IMR-90 (cell line): ENCODE data around the gene CLDN14. TPM values are rescaled to one million over a fixed set of nuclear protein-coding genes. Genes with fewer than 3 reads are reported as not detected.

ENCODE experiments used
- ATAC-seq: fragments of 200-7000 bp; cut with Tn5 transposase; 2 replicates; pipeline ENCODE4 v1.9.1; 2020; ENCODE audit warnings: low read depth, mild to moderate bottlenecking, moderate library complexity
- BruUV-seq: library from RNA; stranded (reverse); fragments of 400-500 nt; replicated peaks from 2 replicates; lab custom pipeline; 2021; lab: Mats Ljungman, UMichigan
- CTCF ChIA-PET: fragments of 300-600 bp; formaldehyde crosslinking; extraction: SDS; loops from one replicate; lab custom pipeline; 2021; ENCODE audit warnings: antibody characterized with exemption; lab: Yijun Ruan, JAX
- POLR2A ChIA-PET: fragments of 300-600 bp; sonication (Branson Sonifier 250); formaldehyde crosslinking; loops from one replicate; lab custom pipeline; 2022; ENCODE audit warnings: antibody characterized with exemption; ENCODE audit not compliant: unreplicated experiment; lab: Charles Lee
- DNase-seq: peaks from one replicate; pipeline ENCODE4 v3.0.0; 2013
- H2AFZ ChIP-seq: replicated peaks from 2 replicates; pipeline ENCODE3; 2013; ENCODE audit warnings: low read length, mild to moderate bottlenecking; ENCODE audit not compliant: poor library complexity
- H2AK5ac ChIP-seq: 2 replicates; pipeline ENCODE4 v1.6.1; 2013; ENCODE audit warnings: low read depth, low read length, inconsistent platforms
- H2AK9ac ChIP-seq: replicated peaks from 2 replicates; pipeline ENCODE3; 2013; ENCODE audit warnings: mild to moderate bottlenecking, low read depth, low read length, moderate library complexity; ENCODE audit not compliant: poor library complexity
- H2BK120ac ChIP-seq: 2 replicates; pipeline ENCODE4 v1.6.1; 2013; ENCODE audit warnings: low read depth, low read length, inconsistent platforms
- H2BK15ac ChIP-seq: 3 replicates; pipeline ENCODE4 v1.6.1; 2013; ENCODE audit warnings: low read depth, low read length, inconsistent platforms
- H2BK20ac ChIP-seq: 2 replicates; pipeline ENCODE4 v1.6.1; 2013; ENCODE audit warnings: low read depth, mild to moderate bottlenecking, inconsistent platforms, low read length, moderate library complexity
- H2BK5ac ChIP-seq: 2 replicates; pipeline ENCODE4 v1.6.1; 2013; ENCODE audit warnings: mild to moderate bottlenecking, low read depth, low read length, inconsistent platforms; ENCODE audit not compliant: poor library complexity, severe bottlenecking
- H3K14ac ChIP-seq: replicated peaks from 2 replicates; pipeline ENCODE4 v1.6.1; 2013; ENCODE audit warnings: low read depth, low read length, inconsistent platforms
- H3K18ac ChIP-seq: 2 replicates; pipeline ENCODE4 v1.6.1; 2013; ENCODE audit warnings: low read depth, low read length, control low read depth
- H3K23ac ChIP-seq: 2 replicates; pipeline ENCODE4 v1.6.1; 2013; ENCODE audit warnings: low read depth, low read length, inconsistent platforms
- H3K27ac ChIP-seq: 2 replicates; pipeline ENCODE4 v1.5.1; 2013; ENCODE audit warnings: mild to moderate bottlenecking, control low read depth, low read length; ENCODE audit not compliant: insufficient read depth
- H3K27me3 ChIP-seq: 2 replicates; pipeline ENCODE4 v1.6.1; 2013; ENCODE audit warnings: low read length; ENCODE audit not compliant: control insufficient read depth, insufficient read depth
- H3K36me3 ChIP-seq: 2 replicates; pipeline ENCODE4 v1.6.1; 2013; ENCODE audit warnings: low read length, mixed read lengths; ENCODE audit not compliant: control insufficient read depth, insufficient read depth
- H3K4ac ChIP-seq: 2 replicates; pipeline ENCODE4 v1.6.1; 2013; ENCODE audit warnings: low read depth, low read length, inconsistent platforms
- H3K4me1 ChIP-seq: 2 replicates; pipeline ENCODE4 v1.6.1; 2013; ENCODE audit warnings: low read length, mixed read lengths; ENCODE audit not compliant: control insufficient read depth, insufficient read depth
- H3K4me2 ChIP-seq: 2 replicates; pipeline ENCODE4 v1.6.1; 2013; ENCODE audit warnings: low read depth, mild to moderate bottlenecking, control low read depth, low read length, moderate library complexity
- H3K4me3 ChIP-seq: 2 replicates; pipeline ENCODE4 v1.5.1; 2013; ENCODE audit warnings: low read depth, mild to moderate bottlenecking, control low read depth, low read length, moderate library complexity; ENCODE audit not compliant: insufficient read depth
- H3K56ac ChIP-seq: 2 replicates; pipeline ENCODE4 v1.6.1; 2013; ENCODE audit warnings: low read length, inconsistent platforms; ENCODE audit not compliant: insufficient read depth; ENCODE audit errors: extremely low read depth
- H3K79me1 ChIP-seq, 2 experiments: 2 replicates each; pipeline ENCODE4 v1.6.1; 2013; ENCODE audit warnings: low read length in 2 of 2, inconsistent platforms in 1 of 2, low read depth in 1 of 2
- H3K9ac ChIP-seq: 2 replicates; pipeline ENCODE4 v1.6.1; 2013; ENCODE audit warnings: low read depth, low read length, control low read depth
- H3K9me1 ChIP-seq: 2 replicates; pipeline ENCODE4 v1.6.1; 2013; ENCODE audit warnings: low read length, inconsistent platforms; ENCODE audit not compliant: insufficient read depth
- H3K9me3 ChIP-seq: 2 replicates; pipeline ENCODE4 v1.6.1; 2013; ENCODE audit warnings: low read length; ENCODE audit not compliant: control insufficient read depth, insufficient read depth
- H4K20me1 ChIP-seq: 2 replicates; pipeline ENCODE4 v1.6.1; 2013; ENCODE audit warnings: low read length, inconsistent platforms; ENCODE audit not compliant: insufficient read depth
- H4K5ac ChIP-seq: 2 replicates; pipeline ENCODE4 v1.6.1; 2013; ENCODE audit warnings: mild to moderate bottlenecking, low read depth, low read length, control low read depth
- H4K8ac ChIP-seq, 2 experiments: 2 replicates each; pipeline ENCODE4 v1.6.1; 2013; ENCODE audit warnings: low read depth in 2 of 2, low read length in 2 of 2, control low read depth in 1 of 2, inconsistent platforms in 1 of 2
- H4K91ac ChIP-seq: 2 replicates; pipeline ENCODE4 v1.6.1; 2013; ENCODE audit warnings: low read depth, low read length, inconsistent platforms; ENCODE audit not compliant: insufficient read depth
- BHLHE40 ChIP-seq: fragments of 150-350 bp; IDR thresholded peaks from 2 replicates; pipeline ENCODE4 v1.6.1; 2016; ENCODE audit warnings: mild to moderate bottlenecking, low read depth, low read length
- CEBPB ChIP-seq: IDR thresholded peaks from 2 replicates; pipeline ENCODE4 v1.6.1; 2012; ENCODE audit warnings: low read depth, low read length, improper control_type of control experiment
- CHD1 ChIP-seq: IDR thresholded peaks from 2 replicates; pipeline ENCODE4 v1.6.1; 2012; ENCODE audit warnings: low read depth, low read length, improper control_type of control experiment
- CTCF ChIP-seq: conservative IDR thresholded peaks from 2 replicates; pipeline ENCODE4 v1.5.1; 2012; ENCODE audit warnings: mild to moderate bottlenecking, low read depth, low read length, improper control_type of control experiment
- FOS ChIP-seq: fragments of 150-350 bp; IDR thresholded peaks from 2 replicates; pipeline ENCODE4 v1.6.1; 2016; ENCODE audit warnings: low read depth, low read length
- MAFK ChIP-seq: IDR thresholded peaks from 2 replicates; pipeline ENCODE4 v1.6.1; 2012; ENCODE audit warnings: low read depth, low read length, improper control_type of control experiment
- MAZ ChIP-seq: IDR thresholded peaks from 2 replicates; pipeline ENCODE4 v1.6.1; 2012; ENCODE audit warnings: low read depth, mild to moderate bottlenecking, low read length, improper control_type of control experiment, moderate library complexity, borderline replicate concordance
- MXI1 ChIP-seq: IDR thresholded peaks from 2 replicates; pipeline ENCODE4 v1.6.1; 2012; ENCODE audit warnings: low read depth, mild to moderate bottlenecking, low read length, moderate library complexity, borderline replicate concordance
- NFE2L2 ChIP-seq: fragments of 150-350 bp; IDR thresholded peaks from 2 replicates; pipeline ENCODE4 v1.6.1; 2016; ENCODE audit warnings: low read depth, mild to moderate bottlenecking, low read length
- POLR2A ChIP-seq: IDR thresholded peaks from 2 replicates; pipeline ENCODE4 v1.6.1; 2012; ENCODE audit warnings: mild to moderate bottlenecking, low read depth, low read length
- RAD21 ChIP-seq: IDR thresholded peaks from 2 replicates; pipeline ENCODE4 v1.6.1; 2012; ENCODE audit warnings: low read length, improper control_type of control experiment
- RCOR1 ChIP-seq: IDR thresholded peaks from 2 replicates; pipeline ENCODE4 v1.6.1; 2012; ENCODE audit warnings: mild to moderate bottlenecking, low read length, improper control_type of control experiment; ENCODE audit not compliant: insufficient replicate concordance
- RFX5 ChIP-seq: IDR thresholded peaks from 2 replicates; pipeline ENCODE4 v1.8.0; 2012; ENCODE audit warnings: low read depth, mild to moderate bottlenecking, low read length, moderate library complexity
- SMC3 ChIP-seq: fragments of 150-350 bp; IDR thresholded peaks from 2 replicates; pipeline ENCODE4 v1.6.1; 2016; ENCODE audit warnings: low read depth, mild to moderate bottlenecking, antibody characterized with exemption, low read length, moderate library complexity
- USF2 ChIP-seq: fragments of 150-350 bp; IDR thresholded peaks from 2 replicates; pipeline ENCODE4 v1.6.1; 2017; ENCODE audit warnings: mild to moderate bottlenecking, antibody characterized with exemption, low read length, low read depth
- WGBS, 2 experiments: methylation state at CpG; one replicate each; pipeline versions ENCODE4 v1.1.5 to v1.1.7; 2013; ENCODE audit warnings: missing lambda C conversion rate in 2 of 2; ENCODE audit not compliant: insufficient read length in 1 of 2; ENCODE audit errors: extremely low coverage in 2 of 2; 5-methylcytosine and 5-hydroxymethylcytosine counted together
- dilution Hi-C: fragments of 300-500 bp; cut with HindIII; formaldehyde crosslinking; loops from one replicate; pipeline ENCODE4 v1.14.3; 2018; ENCODE audit warnings: low sequenced_read_pairs; ENCODE audit not compliant: unreplicated experiment
- in situ Hi-C: fragments of 300-500 bp; cut with MboI; formaldehyde crosslinking; loops from 3 replicates; pipeline ENCODE4 v1.14.3; 2019; ENCODE audit warnings: low sequenced_read_pairs, inconsistent platforms, mixed read lengths
- intact Hi-C: fragments of 100-400 bp; cut with micrococcal nuclease; formaldehyde crosslinking; loops from 2 replicates; pipeline ENCODE4 v1.10.0; 2022
- polyA plus RNA-seq, 3 experiments: library from polyadenylated mRNA; depleted of rRNA; stranded (reverse); fragments of >200 nt; gene quantifications; 2 replicates each; pipeline ENCODE4 v1.2.3, GENCODE V29; 2012; ENCODE audit warnings: low replicate concordance in 1 of 3
- total RNA-seq: library from RNA; depleted of rRNA; stranded (reverse); fragments of >200 nt; gene quantifications from 2 replicates; pipeline ENCODE4 v1.2.3, GENCODE V29; 2012
- TF ChIP-seq, protein P1 (sequence below): fragments of 150-350 bp; IDR thresholded peaks from 2 replicates; pipeline ENCODE4 v1.6.1; 2016; ENCODE audit warnings: low read depth, mild to moderate bottlenecking, low read length, moderate library complexity, borderline replicate concordance

CLDN14 gene
- total and polyA plus RNA-seq, 2 of the 4 experiments (the other 2 are of a cell fraction) = not detected

DNA sequence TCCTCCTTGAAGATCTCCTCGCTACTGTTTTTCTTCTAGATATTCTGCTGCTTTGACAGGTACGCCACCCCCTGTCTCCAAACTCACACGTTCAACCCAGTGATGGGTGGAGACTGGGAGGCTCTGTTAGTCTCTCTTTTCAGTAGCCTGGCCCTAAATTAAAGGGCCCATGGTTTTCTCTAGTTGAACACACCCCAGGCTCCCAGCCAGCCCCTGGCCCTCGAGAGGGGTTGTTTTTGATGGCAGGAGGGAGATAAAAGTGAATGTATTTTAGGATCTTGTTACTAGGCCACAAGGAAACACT, 21.6 kb upstream of the CLDN14 start:
- Histone ChIP-seq H3K9ac (no peak overlapping the region), H2AK9ac (no peak overlapping the region), H4K20me1 (no peaks in the 10 kb centered on the region), H2BK120ac (no peak overlapping the region), H3K18ac (no peak overlapping the region), H3K9me3 (no peaks in the 10 kb centered on the region), H3K4me3 (no peak overlapping the region), H3K9me1 (no peaks in the 10 kb centered on the region), H3K79me1 (no peaks in the 10 kb centered on the region), H3K23ac (no peak overlapping the region), H4K91ac (no peak overlapping the region), H2AFZ (no peak overlapping the region), H3K36me3 (no peaks in the 10 kb centered on the region), H3K4me1 (no peaks in the 10 kb centered on the region), H3K4me2 (no peak overlapping the region), H4K5ac (no peak overlapping the region), H3K27me3 (peaks cover 4% of the 10 kb centered on the region), H3K4ac (no peak overlapping the region), H3K27ac (no peak overlapping the region), H3K56ac (no peak overlapping the region), H2BK5ac (no peak overlapping the region), H2BK15ac (no peak overlapping the region), H4K8ac (no peak overlapping the region), H3K14ac (no peak overlapping the region), H2AK5ac (no peak overlapping the region), H2BK20ac (no peak overlapping the region)
- ChIA-PET POLR2A (no interaction called here), CTCF (no interaction called here)
- in situ Hi-C loops = loop anchor here (5.0 kb wide), 1 partner anchor 426 kb away; no protein-coding TSS in a partner anchor
- intact Hi-C loops = loop anchor here (5.0 to 10.0 kb wide), 3 partner anchors 243 to 583 kb away; no protein-coding TSS in a partner anchor
- dilution Hi-C loops = no loop called here
- no TSS peak for BruUV-seq
- TF ChIP-seq CEBPB (no peak), FOS (no peak), SMC3 (no peak), CTCF (no peak), MAFK (no peak), RFX5 (no peak), MXI1 (no peak), USF2 (no peak), NFE2L2 (no peak), RCOR1 (no peak), POLR2A (no peak), BHLHE40 (no peak), MAZ (no peak), CHD1 (no peak), RAD21 (no peak)
- TF ChIP-seq, protein P1, sequence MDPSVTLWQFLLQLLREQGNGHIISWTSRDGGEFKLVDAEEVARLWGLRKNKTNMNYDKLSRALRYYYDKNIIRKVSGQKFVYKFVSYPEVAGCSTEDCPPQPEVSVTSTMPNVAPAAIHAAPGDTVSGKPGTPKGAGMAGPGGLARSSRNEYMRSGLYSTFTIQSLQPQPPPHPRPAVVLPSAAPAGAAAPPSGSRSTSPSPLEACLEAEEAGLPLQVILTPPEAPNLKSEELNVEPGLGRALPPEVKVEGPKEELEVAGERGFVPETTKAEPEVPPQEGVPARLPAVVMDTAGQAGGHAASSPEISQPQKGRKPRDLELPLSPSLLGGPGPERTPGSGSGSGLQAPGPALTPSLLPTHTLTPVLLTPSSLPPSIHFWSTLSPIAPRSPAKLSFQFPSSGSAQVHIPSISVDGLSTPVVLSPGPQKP = no peak
- no peak for DNase-seq
- ATAC-seq = no peak
- WGBS, 2 experiments = no CpG with 5 or more reads among the region's 4 CpGs
